Chondrocyte (in vitro differentiated cells): Measurements from ENCODE around the gene POLA1. TPM values are rescaled to one million over a fixed set of nuclear protein-coding genes. Genes with fewer than 3 reads are reported as not detected.

Experiments
- DNase-seq: peaks from one replicate; pipeline ENCODE4 v3.0.0; 2021; ENCODE audit warnings: mixed read lengths, low spot score
- H3K27ac Mint-ChIP-seq: one replicate; pipeline ENCODE4 v1.8.0; 2021; ENCODE audit warnings: mild to moderate bottlenecking, moderate library complexity, mixed read lengths; ENCODE audit not compliant: unreplicated experiment
- H3K27me3 Mint-ChIP-seq: 2 replicates; pipeline ENCODE4 v1.8.0; 2021; ENCODE audit warnings: low read depth, mixed read lengths
- H3K36me3 Mint-ChIP-seq: 2 replicates; pipeline ENCODE4 v1.8.0; 2021; ENCODE audit warnings: low read depth, mixed read lengths
- H3K4me1 Mint-ChIP-seq: 2 replicates; pipeline ENCODE4 v1.8.0; 2021; ENCODE audit warnings: low read depth, mild to moderate bottlenecking, mixed read lengths
- H3K4me3 Mint-ChIP-seq: one replicate; pipeline ENCODE4 v1.8.0; 2021; ENCODE audit warnings: mild to moderate bottlenecking, moderate library complexity, mixed read lengths; ENCODE audit not compliant: unreplicated experiment
- H3K9me3 Mint-ChIP-seq: 2 replicates; pipeline ENCODE4 v1.8.0; 2021; ENCODE audit warnings: low read depth, mixed read lengths
- CTCF ChIP-seq: fragments of 200-600 bp; sonication (generic); IDR thresholded peaks from 2 replicates; pipeline ENCODE4 v1.5.0; 2021; ENCODE audit warnings: antibody characterized with exemption, mild to moderate bottlenecking, moderate library complexity
- total RNA-seq: library from RNA; stranded (reverse); gene quantifications from 3 replicates; pipeline ENCODE4 v1.2.1, GENCODE V29; 2021

POLA1 gene
- total RNA-seq, 1 donor from 2014 or later: 10.8 TPM

DNA sequence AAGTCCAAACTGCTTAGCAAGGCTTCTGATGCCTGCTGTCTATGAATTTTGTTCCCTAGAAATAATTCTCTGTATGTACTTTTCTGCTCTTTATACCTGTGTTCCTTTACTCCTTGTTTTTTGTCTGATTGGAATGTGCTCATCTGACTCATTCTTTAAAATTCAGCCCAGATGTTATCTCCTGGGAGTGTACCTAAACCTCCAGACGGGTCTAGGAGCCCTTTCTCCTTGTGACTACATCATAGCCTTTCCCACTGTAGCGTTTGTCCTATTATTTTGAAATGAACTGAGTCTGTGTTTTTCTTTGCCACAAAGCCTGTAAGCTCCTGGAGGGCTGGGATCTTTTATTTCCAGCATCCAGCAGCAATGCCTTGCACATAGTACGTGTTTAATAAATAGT lies 26.3 kb downstream of the POLA1 start:
- Mint-ChIP-seq H3K27ac (no peak overlapping the region), H3K27me3 (no peaks in the 10 kb centered on the region), H3K4me3 (no peak overlapping the region), H3K36me3 (peaks cover 35% of the 10 kb centered on the region), H3K9me3 (no peaks in the 10 kb centered on the region), H3K4me1 (no peaks in the 10 kb centered on the region)
- TF ChIP-seq CTCF: no peak
- DNase-seq: no peak

DNA sequence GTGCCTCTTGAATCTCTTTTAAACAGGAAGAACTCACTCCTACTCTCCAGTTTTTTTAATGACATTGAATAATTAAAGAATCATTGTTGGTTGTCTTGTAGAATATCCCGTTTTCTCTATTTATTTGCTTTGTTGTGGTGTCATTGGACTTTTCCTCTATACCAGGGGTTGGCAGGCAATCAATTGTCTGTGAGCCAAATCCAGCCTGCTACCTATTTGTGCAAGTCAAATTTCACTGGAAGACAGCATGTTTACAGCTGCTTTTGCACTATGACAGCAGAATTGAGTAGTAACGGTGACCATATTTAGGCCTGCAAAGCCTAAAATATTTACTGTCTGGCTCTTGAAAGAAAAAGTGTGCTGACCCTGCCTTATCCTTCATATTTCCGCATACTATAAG lies 34.8 kb downstream of the POLA1 start:
- DNase-seq: no peak
- Mint-ChIP-seq H3K4me1 (no peaks in the 10 kb centered on the region), H3K27me3 (no peaks in the 10 kb centered on the region), H3K36me3 (peaks cover 18% of the 10 kb centered on the region), H3K4me3 (no peak overlapping the region), H3K27ac (no peak overlapping the region), H3K9me3 (no peaks in the 10 kb centered on the region)
- TF ChIP-seq CTCF: no peak

DNA sequence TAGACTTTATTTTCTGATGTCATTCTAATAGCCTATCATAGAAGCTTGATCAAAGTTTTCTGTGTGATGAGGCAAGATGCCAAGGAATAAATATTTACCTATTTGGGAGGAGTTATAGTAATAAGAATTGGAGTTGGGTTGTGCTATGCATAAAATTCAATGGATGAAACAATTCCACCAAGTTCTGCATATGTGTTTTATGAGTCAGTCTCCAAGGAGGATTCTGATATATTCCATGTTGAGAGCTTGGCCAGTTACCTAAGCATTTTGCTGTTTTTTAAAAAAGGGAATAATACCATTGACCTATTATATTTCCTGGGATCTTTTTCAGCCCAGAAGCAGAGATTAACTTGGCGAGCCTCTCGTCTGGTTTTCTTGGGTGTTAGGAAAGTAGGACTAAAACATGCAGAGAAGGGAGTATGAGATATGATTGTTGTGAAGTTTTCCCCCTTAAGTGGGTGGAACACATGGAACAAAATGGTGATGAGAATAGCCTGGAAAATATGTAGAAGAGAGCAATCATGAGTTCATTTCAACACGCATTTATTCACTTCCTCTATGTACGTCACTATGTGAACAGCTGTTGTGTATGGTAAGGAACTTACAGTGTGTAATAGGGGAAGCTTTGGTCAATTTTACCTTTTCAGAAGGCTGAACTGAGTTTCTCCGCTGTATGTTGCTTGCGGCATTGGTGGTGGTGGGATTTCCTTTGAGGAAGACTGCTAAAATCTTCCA lies 39.2 kb downstream of the POLA1 start:
- Mint-ChIP-seq H3K4me1 (no peaks in the 10 kb centered on the region), H3K27me3 (no peaks in the 10 kb centered on the region), H3K36me3 (peaks cover 9% of the 10 kb centered on the region), H3K9me3 (no peaks in the 10 kb centered on the region), H3K4me3 (no peak overlapping the region), H3K27ac (no peak overlapping the region)
- no peak for TF ChIP-seq CTCF
- DNase-seq: no peak

- Mint-ChIP-seq H3K4me3 (no peak overlapping the region), H3K4me1 (no peaks in the 10 kb centered on the region), H3K36me3 (peaks cover 4% of the 10 kb centered on the region), H3K27me3 (no peaks in the 10 kb centered on the region), H3K9me3 (no peaks in the 10 kb centered on the region), H3K27ac (no peak overlapping the region)
- no peak for TF ChIP-seq CTCF
- DNase-seq: no peak
Observed at GRCh38 chrX:24741330-24741729, 47.6 kb downstream of the POLA1 start.

GRCh38 chrX:24748196-24748595 lies 54.5 kb downstream of the POLA1 start:
- Mint-ChIP-seq H3K9me3 (no peaks in the 10 kb centered on the region), H3K4me1 (peaks cover 2% of the 10 kb centered on the region), H3K27ac (no peak overlapping the region), H3K36me3 (peaks cover 5% of the 10 kb centered on the region), H3K4me3 (no peak overlapping the region), H3K27me3 (no peaks in the 10 kb centered on the region)
- DNase-seq: no peak
- no peak for TF ChIP-seq CTCF
